Kidney capillary endothelial cell (primary cell): ENCODE data around the gene OR1E1.
"Not testable (repeated sequence)": the region's sequence is repeated elsewhere in the genome, so short reads cannot be mapped to it uniquely, and the experiment has no call there.

Experiments used
- DNase-seq: peaks from one replicate; pipeline ENCODE4 v3.0.0-alpha.2; 2018; ENCODE audit warnings: low spot score

Gene OR1E1

GRCh38 chr17:3398310-3398709 lies at the start of gene OR1E1:
Gene OR1E1 (minus strand): TSS chr17:3398410. CDS start chr17:3398410, 0 bp downstream.
- no peak for DNase-seq

- no peak for DNase-seq
Observed at GRCh38 chr17:3447625-3448024, 49.4 kb upstream of the OR1E1 start.

GRCh38 chr17:3440451-3440850 lies 42.2 kb upstream of the OR1E1 start:
- no peak for DNase-seq

GRCh38 chr17:3438368-3438767 lies 40.2 kb upstream of the OR1E1 start:
- DNase-seq = no peak

GRCh38 chr17:3433741-3434140 lies 35.5 kb upstream of the OR1E1 start, which contains the start of gene OR1E2:
Gene OR1E2 (minus strand): TSS chr17:3433841. CDS start chr17:3433841, 0 bp downstream.
- DNase-seq = no peak

GRCh38 chr17:3433215-3433614 lies 35.0 kb upstream of the OR1E1 start:
- DNase-seq = not testable (repeated sequence)

- no peak for DNase-seq
Observed at GRCh38 chr17:3418222-3418621, 20.0 kb upstream of the OR1E1 start.

- no peak for DNase-seq
Observed at GRCh38 chr17:3415610-3416009, 17.4 kb upstream of the OR1E1 start.

GRCh38 chr17:3412216-3412615 lies 14.0 kb upstream of the OR1E1 start:
- DNase-seq = not testable (repeated sequence)

GRCh38 chr17:3411070-3411469 lies 12.9 kb upstream of the OR1E1 start, which contains the start of gene OR3A3:
Gene OR3A3 (plus strand): TSS chr17:3411370.
- DNase-seq = no peak

GRCh38 chr17:3403856-3404255 lies 5.6 kb upstream of the OR1E1 start:
- DNase-seq = not testable (repeated sequence)

- DNase-seq = no peak
Observed at GRCh38 chr17:3401786-3402185, 3.6 kb upstream of the OR1E1 start.

- no peak for DNase-seq
Observed at GRCh38 chr17:3400055-3400454, 1.8 kb upstream of the OR1E1 start.

GRCh38 chr17:3397801-3398200 lies 409 bp downstream of the OR1E1 start:
- DNase-seq = not testable (repeated sequence)

GRCh38 chr17:3389791-3390190 lies 8.4 kb downstream of the OR1E1 start:
- no peak for DNase-seq

- no peak for DNase-seq
Observed at GRCh38 chr17:3385869-3386816, 12.1 kb downstream of the OR1E1 start, which contains the start of gene OR3A2. Gene OR3A2 (minus strand): TSS chr17:3386308.

- DNase-seq = no peak
Observed at GRCh38 chr17:3381957-3382356, 16.3 kb downstream of the OR1E1 start.

- no peak for DNase-seq
Observed at GRCh38 chr17:3378321-3378720, 19.9 kb downstream of the OR1E1 start.

GRCh38 chr17:3371167-3371566 lies 27.0 kb downstream of the OR1E1 start:
- not testable (repeated sequence) for DNase-seq
